GM19193 (cell line): Measurements from ENCODE around the gene RNF126.

Experiments used
- POLR2A ChIP-seq: IDR thresholded peaks from 4 replicates; pipeline ENCODE4 v1.6.1; 2011; ENCODE audit not compliant: insufficient read depth, insufficient read length; ENCODE audit errors: extremely low read depth

RNF126 gene

GRCh38 chr19:624433-625109 lies 38.4 kb downstream of the RNF126 start:
- TF ChIP-seq POLR2A = no peak

GRCh38 chr19:623974-624373 lies 39.0 kb downstream of the RNF126 start:
- TF ChIP-seq POLR2A = no peak

GRCh38 chr19:623175-623916 lies 39.7 kb downstream of the RNF126 start:
- TF ChIP-seq POLR2A = no peak

GRCh38 chr19:622666-623065 lies 40.3 kb downstream of the RNF126 start:
- no peak for TF ChIP-seq POLR2A

- no peak for TF ChIP-seq POLR2A
These were observed 41.2 kb downstream of the RNF126 start for GRCh38 chr19:621819-622218.

GRCh38 chr19:620166-620862 lies 42.7 kb downstream of the RNF126 start:
- no peak for TF ChIP-seq POLR2A

- no peak for TF ChIP-seq POLR2A
These were observed 43.6 kb downstream of the RNF126 start for GRCh38 chr19:619286-620002.

- TF ChIP-seq POLR2A = no peak
These were observed 44.2 kb downstream of the RNF126 start for GRCh38 chr19:618674-619285.

- TF ChIP-seq POLR2A = no peak
These were observed 44.8 kb downstream of the RNF126 start for GRCh38 chr19:618247-618619.

GRCh38 chr19:617551-618246 lies 45.3 kb downstream of the RNF126 start:
- TF ChIP-seq POLR2A = no peak

- TF ChIP-seq POLR2A = no peak
These were observed 46.1 kb downstream of the RNF126 start for GRCh38 chr19:616747-617526.

- TF ChIP-seq POLR2A = no peak
These were observed 46.8 kb downstream of the RNF126 start for GRCh38 chr19:616062-616700.

- no peak for TF ChIP-seq POLR2A
These were observed 47.4 kb downstream of the RNF126 start for GRCh38 chr19:615619-616018.
